Neural progenitor cell (in vitro differentiated cells): ENCODE results near the gene TAX1BP1. TPM values are rescaled to one million over a fixed set of nuclear protein-coding genes. Genes with fewer than 3 reads are reported as not detected.

Experiments used
- DNase-seq: peaks from one replicate; pipeline ENCODE4 v3.0.0-alpha.2; 2016; ENCODE audit warnings: low spot score
- H2AFZ ChIP-seq: fragments of 200-600 bp; sonication (generic); replicated peaks from 2 replicates; pipeline ENCODE4 v1.6.1; 2016; ENCODE audit warnings: antibody characterized with exemption
- H3F3A ChIP-seq: fragments of 200-600 bp; sonication (generic); 2 replicates; pipeline ENCODE4 v1.6.1; 2016; ENCODE audit warnings: antibody characterized with exemption, low read depth
- H3K27ac ChIP-seq: fragments of 200-600 bp; sonication (generic); 2 replicates; pipeline ENCODE4 v1.5.1; 2016; ENCODE audit warnings: mild to moderate bottlenecking
- H3K27me3 ChIP-seq: fragments of 200-600 bp; sonication (generic); 2 replicates; pipeline ENCODE4 v1.6.1; 2016; ENCODE audit warnings: mild to moderate bottlenecking, moderate library complexity
- H3K36me3 ChIP-seq: fragments of 200-600 bp; sonication (generic); 2 replicates; pipeline ENCODE4 v1.5.1; 2016
- H3K4me1 ChIP-seq: fragments of 200-600 bp; sonication (generic); 2 replicates; pipeline ENCODE4 v1.6.1; 2016; ENCODE audit warnings: mixed run types
- H3K4me2 ChIP-seq: fragments of 200-600 bp; sonication (generic); 2 replicates; pipeline ENCODE4 v1.6.1; 2016
- H3K4me3 ChIP-seq: fragments of 200-600 bp; sonication (generic); 2 replicates; pipeline ENCODE4 v1.5.1; 2016
- H3K79me2 ChIP-seq: fragments of 200-600 bp; sonication (generic); 2 replicates; pipeline ENCODE4 v1.6.1; 2016; ENCODE audit warnings: low read depth
- H3K9ac ChIP-seq: fragments of 200-600 bp; sonication (generic); 2 replicates; pipeline ENCODE4 v1.6.1; 2016
- H3K9me3 ChIP-seq: fragments of 200-600 bp; sonication (generic); 2 replicates; pipeline ENCODE4 v1.5.1; 2016; ENCODE audit warnings: low read depth
- H4K20me1 ChIP-seq: fragments of 200-600 bp; sonication (generic); 2 replicates; pipeline ENCODE4 v1.6.1; 2016; ENCODE audit warnings: low read depth
- H3K27ac Mint-ChIP-seq: 3 replicates; pipeline ENCODE4 v1.8.0; 2021; ENCODE audit warnings: mixed read lengths
- H3K27me3 Mint-ChIP-seq: 2 replicates; pipeline ENCODE4 v1.8.0; 2022; ENCODE audit warnings: low read depth, mild to moderate bottlenecking, inconsistent platforms, moderate library complexity, mixed read lengths; ENCODE audit not compliant: insufficient read depth
- H3K36me3 Mint-ChIP-seq: 3 replicates; pipeline ENCODE4 v1.8.0; 2021; ENCODE audit warnings: mixed read lengths
- H3K4me1 Mint-ChIP-seq: 3 replicates; pipeline ENCODE4 v1.8.0; 2021; ENCODE audit warnings: mixed read lengths
- H3K4me3 Mint-ChIP-seq: 3 replicates; pipeline ENCODE4 v1.8.0; 2021; ENCODE audit warnings: mild to moderate bottlenecking, moderate library complexity, mixed read lengths
- H3K9me3 Mint-ChIP-seq: 3 replicates; pipeline ENCODE4 v1.8.0; 2020; ENCODE audit warnings: mixed read lengths
- CTCF ChIP-seq: fragments of 200-600 bp; sonication (generic); IDR thresholded peaks from 2 replicates; pipeline ENCODE4 v1.5.1; 2017; ENCODE audit warnings: antibody characterized with exemption, mild to moderate bottlenecking
- EZH2 ChIP-seq: fragments of 200-600 bp; sonication (generic); IDR thresholded peaks from 2 replicates; pipeline ENCODE4 v1.6.1; 2017; ENCODE audit warnings: antibody characterized with exemption, mild to moderate bottlenecking, moderate library complexity
- EZH2phosphoT487 ChIP-seq: fragments of 200-600 bp; sonication (generic); IDR thresholded peaks from 2 replicates; pipeline ENCODE4 v1.6.1; 2017; ENCODE audit warnings: antibody characterized with exemption
- total RNA-seq: library from RNA; depleted of rRNA; stranded (reverse); fragments of >200 nt; gene quantifications from 2 replicates; pipeline ENCODE4 v1.2.3, GENCODE V29; 2015; ENCODE audit warnings: low replicate concordance

Gene TAX1BP1
- total RNA-seq, 1 donor from 2014 or later, result 80.0 TPM

- no peak overlapping the region for H3K9ac ChIP-seq
- peaks cover 3% of the 10 kb centered on the region for H3K4me1 Mint-ChIP-seq
- no peak overlapping the region for H3K27ac ChIP-seq
- no peak for TF ChIP-seq EZH2
- TF ChIP-seq CTCF, result no peak
- TF ChIP-seq EZH2phosphoT487, result no peak
- peaks cover 1% of the 10 kb centered on the region for H3K36me3 Mint-ChIP-seq
- no peaks in the 10 kb centered on the region for H3K36me3 ChIP-seq
- H3K27ac Mint-ChIP-seq, result no peak overlapping the region
- H3K4me1 ChIP-seq, result no peaks in the 10 kb centered on the region
- H3F3A ChIP-seq, result peaks cover 8% of the 10 kb centered on the region
- no peak overlapping the region for H3K4me2 ChIP-seq
- H3K9me3 ChIP-seq, result no peaks in the 10 kb centered on the region
- no peaks in the 10 kb centered on the region for H3K27me3 ChIP-seq
- H3K27me3 Mint-ChIP-seq, result no peaks in the 10 kb centered on the region
- H3K9me3 Mint-ChIP-seq, result no peaks in the 10 kb centered on the region
- H3K4me3 ChIP-seq, result no peak overlapping the region
- no peak for DNase-seq
- H4K20me1 ChIP-seq, result no peaks in the 10 kb centered on the region
- H3K4me3 Mint-ChIP-seq, result no peak overlapping the region
- H3K79me2 ChIP-seq, result peaks cover 18% of the 10 kb centered on the region
- H2AFZ ChIP-seq, result no peak overlapping the region
These were observed 37.7 kb downstream of the TAX1BP1 start for GRCh38 chr7:27777662-27778061.

- no peak overlapping the region for H3K4me2 ChIP-seq
- no peak for DNase-seq
- H3K4me3 ChIP-seq, result no peak overlapping the region
- H3F3A ChIP-seq, result peaks cover 3% of the 10 kb centered on the region
- no peak overlapping the region for H3K27ac ChIP-seq
- no peak overlapping the region for H3K9ac ChIP-seq
- no peaks in the 10 kb centered on the region for H4K20me1 ChIP-seq
- no peak for TF ChIP-seq EZH2
- no peak for TF ChIP-seq EZH2phosphoT487
- no peak for TF ChIP-seq CTCF
- peaks cover 1% of the 10 kb centered on the region for H3K36me3 Mint-ChIP-seq
- no peaks in the 10 kb centered on the region for H3K9me3 Mint-ChIP-seq
- no peak overlapping the region for H2AFZ ChIP-seq
- H3K36me3 ChIP-seq, result no peaks in the 10 kb centered on the region
- peaks cover 5% of the 10 kb centered on the region for H3K4me1 Mint-ChIP-seq
- H3K4me1 ChIP-seq, result no peaks in the 10 kb centered on the region
- H3K27me3 Mint-ChIP-seq, result no peaks in the 10 kb centered on the region
- H3K27me3 ChIP-seq, result no peaks in the 10 kb centered on the region
- no peak overlapping the region for H3K27ac Mint-ChIP-seq
- no peak overlapping the region for H3K4me3 Mint-ChIP-seq
- H3K79me2 ChIP-seq, result peaks cover 18% of the 10 kb centered on the region
- no peaks in the 10 kb centered on the region for H3K9me3 ChIP-seq
These were observed 39.9 kb downstream of the TAX1BP1 start for GRCh38 chr7:27779873-27780272.

- TF ChIP-seq EZH2phosphoT487 (no peak), CTCF (no peak), EZH2 (no peak)
- Mint-ChIP-seq H3K27me3 (no peaks in the 10 kb centered on the region), H3K4me3 (no peak overlapping the region), H3K9me3 (no peaks in the 10 kb centered on the region), H3K4me1 (peaks cover 5% of the 10 kb centered on the region), H3K36me3 (peaks cover 7% of the 10 kb centered on the region), H3K27ac (no peak overlapping the region)
- Histone ChIP-seq H3K4me1 (no peaks in the 10 kb centered on the region), H3K9ac (no peak overlapping the region), H3K4me2 (no peak overlapping the region), H3K27me3 (no peaks in the 10 kb centered on the region), H3K9me3 (no peaks in the 10 kb centered on the region), H3K27ac (no peak overlapping the region), H3K36me3 (no peaks in the 10 kb centered on the region), H3K79me2 (peaks cover 8% of the 10 kb centered on the region), H4K20me1 (no peaks in the 10 kb centered on the region), H2AFZ (no peak overlapping the region), H3F3A (peaks cover 3% of the 10 kb centered on the region), H3K4me3 (no peak overlapping the region)
- no peak for DNase-seq
These were observed 41.2 kb downstream of the TAX1BP1 start for GRCh38 chr7:27781188-27781587.
